Small intestine (tissue), 7 donors: ENCODE measurements around the gene UNC79. TPM values are rescaled to one million over a fixed set of nuclear protein-coding genes. Genes with fewer than 3 reads are reported as not detected.

Experiments
- DNase-seq, 2 donors: peaks; one replicate each; pipeline versions ENCODE4 v3.0.0 to v3.0.0-alpha.2; 2013
- FAIRE-seq: peaks from 2 replicates; lab custom pipeline; 2012; peaks lifted over from hg19 to GRCh38; lab: Jason Lieb, UNC
- H3K27ac ChIP-seq, 3 donors: one replicate each; pipeline ENCODE4 v1.5.1; 2013; ENCODE audit warnings: low read length in 2 of 3, mild to moderate bottlenecking in 2 of 3, control low read depth in 1 of 3, inconsistent platforms in 1 of 3, low read depth in 1 of 3, moderate library complexity in 1 of 3
- H3K27me3 ChIP-seq, 3 donors: one replicate each; pipeline ENCODE4 v1.6.1; 2013; ENCODE audit warnings: low read length in 3 of 3, inconsistent platforms in 1 of 3; ENCODE audit not compliant: control insufficient read depth in 3 of 3, insufficient read depth in 3 of 3
- H3K36me3 ChIP-seq, 3 donors: one replicate each; pipeline ENCODE4 v1.6.1; 2013; ENCODE audit warnings: low read length in 3 of 3, inconsistent platforms in 1 of 3, low read depth in 1 of 3, mild to moderate bottlenecking in 1 of 3, moderate library complexity in 1 of 3; ENCODE audit not compliant: control insufficient read depth in 3 of 3, insufficient read depth in 2 of 3
- H3K4me1 ChIP-seq, 3 donors: one replicate each; pipeline ENCODE4 v1.6.1; 2013; ENCODE audit warnings: low read length in 2 of 3, inconsistent platforms in 1 of 3, low read depth in 1 of 3, mild to moderate bottlenecking in 1 of 3, moderate library complexity in 1 of 3; ENCODE audit not compliant: control insufficient read depth in 3 of 3, insufficient read depth in 2 of 3
- H3K4me3 ChIP-seq, 3 donors: one replicate each; pipeline ENCODE4 v1.5.1; 2013; ENCODE audit warnings: low read length in 3 of 3, control low read depth in 1 of 3, inconsistent platforms in 1 of 3, low read depth in 1 of 3, mild to moderate bottlenecking in 1 of 3, moderate library complexity in 1 of 3
- H3K9me3 ChIP-seq, 2 donors: one replicate each; pipeline ENCODE4 v1.6.1; 2013; ENCODE audit warnings: low read depth in 1 of 2, low read length in 1 of 2; ENCODE audit not compliant: control insufficient read depth in 2 of 2, insufficient read depth in 1 of 2
- WGBS, 3 donors: extraction: QIAGEN DNeasy Blood & Tissue Kit; methylation state at CpG; one replicate each; pipeline ENCODE4 v1.1.7; 2013; 5-methylcytosine and 5-hydroxymethylcytosine counted together
- polyA plus RNA-seq, 4 donors: library from polyadenylated mRNA; stranded (reverse) in 3 of 4; unstranded in 1 of 4; fragments of 200-250 nt in 3 of 4; fragments of 120-200 nt in 1 of 4; gene quantifications; one replicate each; pipeline versions ENCODE4 v1.2.1 to v1.2.3, GENCODE V29; 2013
- donor health status: healthy with polysubstance abuse.
- donor health status: control.
- donor health status: control.
- donor health status: Bipolar disorder and iron deficiency.
- donor health status: healthy.

The UNC79 gene
- polyA plus RNA-seq, 4 donors: 0.18 to 0.41 TPM; not detected in 2

- Histone ChIP-seq H3K27ac (no peak overlapping the region), H3K9me3 (no peaks in the 10 kb centered on the region), H3K4me1 (no peaks in the 10 kb centered on the region), H3K36me3 (peaks cover 0 to 3% (median 0%) of the 10 kb centered on the region in 3 donors), H3K4me3 (no peak overlapping the region), H3K27me3 (no peaks in the 10 kb centered on the region)
- DNase-seq (no peak), FAIRE-seq (no peak)
- WGBS, 3 donors: 80 to 86% (median 85%) methylated on average over 14 of the region's 14 CpGs
Measured at GRCh38 chr14:93716746-93717667, 286.3 kb downstream of the UNC79 start.

GRCh38 chr14:93717668-93718320 is 287.1 kb downstream of the UNC79 start:
- WGBS, 3 donors: 81 to 85% (median 83%) methylated on average over 13 of the region's 13 CpGs
- no peaks in the 10 kb centered on the region for H3K4me1 ChIP-seq
- H3K4me3 ChIP-seq: no peak overlapping the region
- H3K27me3 ChIP-seq: no peaks in the 10 kb centered on the region
- DNase-seq: no peak
- H3K9me3 ChIP-seq: no peaks in the 10 kb centered on the region
- no peak for FAIRE-seq
- H3K36me3 ChIP-seq: peaks cover 0 to 3% (median 0%) of the 10 kb centered on the region in 3 donors
- no peak overlapping the region for H3K27ac ChIP-seq

- Histone ChIP-seq H3K27ac (no peak overlapping the region), H3K27me3 (no peaks in the 10 kb centered on the region), H3K36me3 (peaks cover 0 to 3% (median 0%) of the 10 kb centered on the region in 3 donors), H3K9me3 (no peaks in the 10 kb centered on the region), H3K4me3 (no peak overlapping the region), H3K4me1 (no peaks in the 10 kb centered on the region)
- FAIRE-seq (no peak), DNase-seq (no peak)
- 78 to 87% (median 83%) methylated on average over 3 of the region's 3 CpGs for WGBS, 3 donors
Measured at GRCh38 chr14:93719256-93719655, 288.5 kb downstream of the UNC79 start.

GRCh38 chr14:93720076-93720815 is 289.5 kb downstream of the UNC79 start:
- Histone ChIP-seq H3K4me3 (no peak overlapping the region), H3K27me3 (no peaks in the 10 kb centered on the region), H3K36me3 (peaks cover 0 to 3% (median 0%) of the 10 kb centered on the region in 3 donors), H3K4me1 (no peaks in the 10 kb centered on the region), H3K9me3 (no peaks in the 10 kb centered on the region), H3K27ac (no peak overlapping the region)
- DNase-seq: no peak
- WGBS, 3 donors: 72 to 81% (median 77%) methylated on average over 12 of the region's 12 CpGs
- FAIRE-seq: no peak

- no peak for DNase-seq
Measured at GRCh38 chr14:93720981-93721483, 290.3 kb downstream of the UNC79 start.

GRCh38 chr14:93723001-93723400 is 292.3 kb downstream of the UNC79 start:
- Histone ChIP-seq H3K36me3 (peaks cover 0 to 3% (median 0%) of the 10 kb centered on the region in 3 donors), H3K4me3 (no peak overlapping the region), H3K4me1 (no peaks in the 10 kb centered on the region), H3K27ac (no peak overlapping the region), H3K9me3 (no peaks in the 10 kb centered on the region), H3K27me3 (no peaks in the 10 kb centered on the region)
- DNase-seq (no peak), FAIRE-seq (no peak)
- WGBS, 3 donors: 78 to 80% (median 80%) methylated on average over 4 of the region's 4 CpGs

More at GRCh38 chr14:93720981-93721483, 290.3 kb downstream of the UNC79 start:
- H3K9me3 ChIP-seq: no peaks in the 10 kb centered on the region
- H3K4me1 ChIP-seq: no peaks in the 10 kb centered on the region
- FAIRE-seq: no peak
- 89 to 91% (median 91%) methylated on average over 13 of the region's 13 CpGs for WGBS, 3 donors
- H3K36me3 ChIP-seq: peaks cover 0 to 3% (median 0%) of the 10 kb centered on the region in 3 donors
- no peaks in the 10 kb centered on the region for H3K27me3 ChIP-seq
- H3K27ac ChIP-seq: no peak overlapping the region
- no peak overlapping the region for H3K4me3 ChIP-seq

GRCh38 chr14:93725002-93725582 is 294.4 kb downstream of the UNC79 start:
- no peak overlapping the region for H3K27ac ChIP-seq
- H3K36me3 ChIP-seq: peaks cover 0 to 3% (median 0%) of the 10 kb centered on the region in 3 donors
- WGBS, 3 donors: 75 to 90% (median 78%) methylated on average over 19 to 21 of the region's 21 CpGs
- H3K4me1 ChIP-seq: no peaks in the 10 kb centered on the region
- FAIRE-seq: no peak
- DNase-seq: no peak
- H3K9me3 ChIP-seq: no peaks in the 10 kb centered on the region
- no peak overlapping the region for H3K4me3 ChIP-seq
- H3K27me3 ChIP-seq: no peaks in the 10 kb centered on the region
